Stimulated activated CD8-positive, alpha-beta memory T cell treated with anti-CD3 and anti-CD28 coated beads, Interleukin-7, amount 100 ng/mL, for 24 hours (primary cell): ENCODE results near the gene SGTA.
"Not testable (repeated sequence)": the region's sequence is repeated elsewhere in the genome, so short reads cannot be mapped to it uniquely, and the experiment has no call there.

ENCODE experiments used
- DNase-seq: peaks from one replicate; pipeline ENCODE4 v3.0.0-alpha.2; 2020; ENCODE audit warnings: low read depth

Gene SGTA

DNA sequence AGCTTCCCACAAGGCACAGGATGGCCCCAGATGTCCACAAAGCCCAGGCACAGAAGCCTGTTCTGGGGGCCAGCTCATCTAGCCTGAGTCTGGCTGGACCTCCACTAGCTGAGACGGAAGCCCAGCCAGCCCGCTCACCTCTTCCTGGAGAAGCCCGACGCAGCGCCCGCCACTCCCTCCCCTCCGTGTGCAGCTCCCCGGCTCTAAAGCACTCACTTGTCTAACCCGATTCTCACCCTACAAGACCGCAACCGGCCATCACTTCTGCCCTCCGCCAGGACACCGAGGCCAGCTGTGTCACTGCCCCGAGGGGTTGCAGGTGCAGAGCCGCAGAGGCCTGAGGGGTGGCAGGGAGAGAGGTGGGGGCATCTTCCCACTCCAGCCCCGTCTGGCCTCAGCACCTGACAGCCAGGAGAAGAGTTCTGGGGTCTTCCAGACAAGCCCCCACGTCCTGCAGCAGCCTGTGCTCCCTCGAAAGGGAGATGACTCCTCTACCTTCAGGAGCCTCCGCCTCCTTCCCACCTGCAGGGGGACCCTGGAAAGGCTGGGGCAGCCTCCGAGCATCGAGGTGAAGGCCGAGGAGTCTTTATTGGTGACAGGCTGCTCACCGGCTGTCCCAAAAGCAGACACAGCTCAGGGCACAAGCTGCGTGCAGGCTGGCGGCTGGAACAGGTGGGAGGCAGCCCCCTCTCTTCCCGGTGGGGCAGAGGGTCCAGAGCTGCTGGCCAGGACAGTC lies 56.0 kb downstream of the SGTA start:
- no peak for DNase-seq

DNA sequence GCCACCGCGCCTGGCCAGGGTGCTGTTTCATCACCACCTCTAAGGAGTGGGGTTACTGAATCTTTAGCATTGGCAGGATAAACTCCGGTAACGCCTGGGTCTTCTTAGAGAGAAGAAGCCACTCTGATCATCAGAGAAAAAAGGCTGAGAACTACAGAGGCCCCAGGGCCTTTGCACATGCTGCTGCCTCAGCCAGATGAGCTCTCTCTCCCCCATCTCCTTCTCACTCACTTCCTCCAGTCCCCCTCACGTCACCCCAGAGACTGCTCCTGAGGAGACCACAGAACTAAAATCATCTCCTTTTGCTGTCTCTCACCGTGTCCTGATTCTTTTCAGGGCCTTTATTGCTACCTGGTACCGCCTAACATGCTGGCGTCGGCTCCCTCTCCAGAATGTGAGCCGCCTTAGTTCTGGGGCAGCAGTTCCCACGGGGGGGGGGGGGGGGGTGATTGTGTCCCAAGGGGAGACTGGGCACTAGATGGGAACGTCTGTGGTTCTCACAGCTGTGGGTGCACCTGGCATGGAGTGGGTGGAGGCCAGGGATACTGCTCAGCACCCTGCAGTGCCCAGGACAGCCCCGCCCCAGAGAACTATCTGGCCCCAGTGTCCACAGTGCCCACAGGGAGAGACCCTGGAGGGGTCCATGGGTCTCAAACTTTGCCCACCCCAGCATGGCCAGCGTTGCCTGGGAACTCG lies 56.8 kb downstream of the SGTA start:
- DNase-seq, result no peak

DNA sequence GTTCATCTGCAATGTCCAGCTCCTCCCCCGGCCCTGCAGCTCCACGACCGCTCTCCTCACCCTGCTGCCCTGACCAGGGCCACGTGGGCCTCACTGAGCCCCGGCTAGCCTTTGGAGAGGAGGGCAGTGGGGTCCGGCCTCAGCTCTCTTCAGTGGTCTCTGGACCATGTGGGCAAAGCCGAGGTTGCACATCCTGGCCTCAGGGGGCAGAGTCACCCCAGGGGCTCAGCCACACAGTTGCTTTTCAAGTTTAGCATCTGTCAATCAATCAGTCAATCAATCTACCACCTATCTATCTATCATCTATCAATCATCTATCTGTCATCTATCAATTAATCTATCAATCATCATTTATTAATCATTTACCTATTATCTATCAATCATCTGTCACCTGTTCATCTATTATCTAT lies 58.9 kb downstream of the SGTA start:
- DNase-seq, result no peak

DNA sequence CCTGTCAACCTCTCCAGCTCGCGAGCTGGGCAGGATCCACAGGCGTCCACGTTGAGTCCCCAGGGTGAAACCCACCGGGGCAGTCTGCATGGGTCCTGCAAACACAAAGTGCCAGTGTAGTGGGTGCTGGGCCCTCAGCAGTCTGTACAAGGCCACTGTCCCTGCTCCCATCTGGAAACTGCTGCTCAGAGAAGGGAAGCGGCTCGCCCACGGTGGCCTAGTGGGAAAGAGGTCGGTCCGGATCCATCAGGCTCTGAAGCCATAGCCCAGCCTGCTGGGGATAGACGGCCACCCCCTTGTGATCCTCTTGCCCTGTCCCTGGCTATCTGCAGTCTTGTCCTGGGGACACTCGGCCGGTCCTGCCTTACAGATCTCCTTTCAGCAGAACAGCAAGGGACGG lies 59.3 kb downstream of the SGTA start:
- no peak for DNase-seq

DNA sequence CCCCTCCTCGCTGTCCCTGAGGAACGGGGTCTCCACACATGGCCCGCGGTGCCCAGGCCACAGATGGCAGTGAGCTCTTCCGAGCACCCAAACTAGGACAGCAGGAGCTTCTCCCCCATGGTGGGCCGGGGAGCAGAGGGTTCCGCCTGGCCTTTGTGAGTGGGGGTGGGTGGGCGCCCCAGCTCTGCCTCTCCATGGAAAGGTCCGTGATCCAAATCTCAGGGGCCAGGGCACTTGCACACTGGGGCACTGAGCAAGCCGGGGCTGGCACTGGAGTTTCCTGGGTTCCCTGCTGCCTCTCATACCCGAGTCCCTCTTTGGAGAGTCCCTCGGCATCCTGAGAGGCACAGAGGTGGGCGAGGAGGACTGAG lies 59.7 kb downstream of the SGTA start:
- no peak for DNase-seq

- no peak for DNase-seq
Observed at GRCh38 chr19:2722541-2723344, 60.3 kb downstream of the SGTA start.

DNA sequence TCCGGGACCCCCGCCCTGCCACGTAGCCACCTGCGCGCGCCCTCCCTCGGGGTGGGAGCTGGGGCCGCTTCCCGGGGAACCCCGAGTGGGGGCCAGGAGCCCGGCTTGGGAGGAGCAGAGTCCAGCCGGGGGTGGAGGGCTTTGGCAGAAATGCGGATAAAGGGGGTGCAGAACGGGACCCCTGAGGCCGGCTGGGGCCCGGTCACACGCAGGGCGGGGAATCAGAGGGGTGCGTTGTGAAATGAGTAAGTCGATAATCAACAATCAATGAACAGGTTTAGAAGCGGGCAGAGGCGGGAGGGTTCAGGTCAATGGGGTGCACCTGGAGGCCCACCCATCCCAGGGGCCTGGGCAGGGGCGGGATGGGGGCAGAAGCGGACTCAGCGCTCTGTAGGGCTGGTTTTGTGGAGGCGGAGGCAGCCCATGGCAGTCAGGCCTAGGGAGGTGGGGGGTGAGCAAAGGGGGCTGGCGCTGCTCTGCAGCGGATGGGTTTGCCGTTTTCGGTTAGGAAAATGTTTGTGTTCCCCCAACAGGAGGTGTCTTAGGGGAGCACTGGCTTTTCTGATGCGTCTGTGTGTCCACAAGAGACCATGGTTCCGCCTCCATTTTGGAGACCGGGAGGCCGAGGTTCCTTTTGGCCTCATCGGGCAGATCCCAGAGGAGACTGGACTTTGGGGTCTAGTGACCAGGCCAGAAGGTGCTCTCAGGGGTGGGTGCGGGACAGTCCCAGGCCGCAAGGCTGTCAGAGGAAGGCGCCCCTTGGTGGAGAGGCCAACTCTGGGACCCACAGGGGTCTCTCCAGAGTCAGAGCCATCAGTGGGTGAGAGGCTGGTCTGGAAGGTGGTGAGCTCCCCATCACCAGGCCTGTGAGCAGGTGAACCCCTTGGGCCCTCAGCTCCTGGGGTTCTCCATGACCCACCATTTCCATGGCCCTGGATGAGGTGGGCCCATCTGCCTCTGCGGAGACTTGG lies 61.2 kb downstream of the SGTA start:
- DNase-seq, result no peak

- DNase-seq, result no peak
Observed at GRCh38 chr19:2720777-2721569, 62.1 kb downstream of the SGTA start, which contains the start of gene DIRAS1. TSS of gene DIRAS1 (minus strand) at chr19:2721372. CDS start at chr19:2717806, 3,566 bp downstream.

DNA sequence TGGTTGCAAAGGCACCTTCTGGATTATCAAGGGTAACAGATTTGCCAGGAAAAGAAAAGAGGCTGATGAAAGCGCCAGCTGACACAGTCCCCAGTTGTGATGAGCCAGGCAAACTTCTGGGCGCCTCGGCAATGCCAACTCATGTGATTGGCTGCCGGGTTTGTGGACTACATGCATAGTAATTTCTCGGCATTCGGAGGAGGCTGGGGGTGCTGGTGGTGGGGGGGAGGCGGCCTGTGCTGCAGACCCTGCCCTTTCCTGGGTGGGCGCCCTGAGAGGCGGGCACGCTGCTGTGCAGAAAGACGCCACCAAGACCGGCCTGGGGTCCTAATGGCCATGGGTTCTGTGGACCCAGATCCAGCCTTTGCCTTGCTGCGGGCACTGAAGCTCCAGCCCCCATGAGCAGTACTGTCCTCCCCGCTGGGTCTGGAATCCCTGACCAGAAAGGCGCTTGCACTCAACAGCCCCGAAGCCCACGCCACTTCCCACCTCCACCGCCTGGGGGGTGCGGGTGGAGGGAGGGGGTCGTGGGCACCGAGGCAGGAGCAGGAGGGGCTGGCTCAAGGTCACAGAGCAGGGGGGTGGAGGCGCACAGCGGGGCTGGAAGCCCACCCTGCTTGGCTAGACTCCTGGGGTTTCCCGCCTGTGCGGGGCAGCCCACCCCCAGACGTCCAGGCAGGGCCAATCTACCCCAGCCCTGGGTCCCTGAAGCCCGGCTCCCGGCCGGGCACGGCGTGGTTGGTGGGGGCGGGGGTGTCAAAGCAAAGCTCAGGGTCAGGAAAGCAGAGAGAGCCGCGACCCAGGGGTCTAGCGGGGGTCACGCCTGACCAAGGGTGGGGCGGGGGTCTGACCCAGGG lies 62.9 kb downstream of the SGTA start:
- DNase-seq, result no peak

DNA sequence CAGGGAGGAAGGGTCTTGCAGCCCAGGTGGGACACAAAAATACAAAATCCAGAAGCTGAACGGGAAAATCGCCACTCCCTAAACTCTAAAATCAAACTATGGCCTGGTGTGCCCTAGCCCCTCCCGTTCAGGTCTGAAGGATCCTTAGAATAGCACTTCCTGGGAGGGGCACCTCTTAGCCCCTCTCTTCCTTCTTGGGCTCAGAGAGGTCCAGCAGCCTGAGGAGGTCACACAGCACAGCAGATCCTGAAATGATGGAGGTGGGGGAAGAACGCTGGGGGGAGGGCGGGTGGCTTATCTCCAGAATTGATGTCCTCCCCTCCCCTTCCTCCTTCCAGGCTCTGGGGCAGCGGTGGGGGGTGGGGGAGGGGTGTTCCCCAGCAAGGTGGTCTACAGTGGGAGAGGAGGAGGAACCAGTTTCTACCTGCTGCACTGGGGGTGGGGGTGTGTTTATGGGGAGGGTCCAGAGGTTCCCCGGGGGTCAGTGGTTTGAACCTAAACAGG lies 63.8 kb downstream of the SGTA start:
- no peak for DNase-seq

DNA sequence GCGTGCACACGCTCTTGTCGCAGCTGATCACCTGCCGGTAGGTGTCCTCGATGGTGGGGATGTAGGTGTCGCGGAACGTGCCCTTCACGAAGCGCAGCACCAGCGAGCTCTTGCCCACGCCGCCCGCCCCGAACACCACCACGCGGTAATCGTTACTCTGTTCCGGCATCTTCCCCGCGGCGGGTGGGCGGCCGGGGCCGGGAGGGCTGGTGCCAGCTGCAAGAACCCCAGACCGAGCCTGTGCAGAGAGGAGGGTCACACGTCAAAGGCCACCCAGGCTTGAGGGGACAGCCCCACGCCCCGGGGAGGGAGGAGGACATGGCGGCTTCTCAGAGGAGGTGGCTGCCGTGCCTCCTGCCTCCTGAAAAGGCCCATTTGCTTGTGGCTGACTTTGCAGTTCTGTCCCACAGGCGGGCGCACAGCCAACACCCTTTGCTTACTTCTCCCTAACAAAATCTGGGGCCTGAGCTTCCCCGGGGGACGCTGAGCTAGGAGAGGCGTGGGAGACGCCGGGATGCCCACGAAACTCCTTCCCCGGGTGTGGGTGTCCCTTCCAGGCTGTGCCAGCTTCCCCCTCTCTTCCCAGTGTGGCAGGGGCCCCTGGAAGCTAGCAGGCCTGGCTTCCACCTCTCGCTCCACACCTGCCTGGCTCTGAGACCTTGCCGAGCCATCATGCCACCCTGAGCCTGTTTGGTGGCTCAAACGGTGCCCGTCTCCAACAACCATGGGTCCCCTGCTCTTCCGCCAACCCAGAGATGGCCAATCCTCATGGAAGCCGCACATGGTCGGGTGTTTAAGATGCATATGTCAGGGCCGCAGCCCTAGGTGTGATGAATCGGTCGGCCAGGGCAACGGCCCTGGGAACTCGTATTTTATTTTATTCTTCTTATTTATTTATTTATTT lies 65.2 kb downstream of the SGTA start:
- no peak for DNase-seq

DNA sequence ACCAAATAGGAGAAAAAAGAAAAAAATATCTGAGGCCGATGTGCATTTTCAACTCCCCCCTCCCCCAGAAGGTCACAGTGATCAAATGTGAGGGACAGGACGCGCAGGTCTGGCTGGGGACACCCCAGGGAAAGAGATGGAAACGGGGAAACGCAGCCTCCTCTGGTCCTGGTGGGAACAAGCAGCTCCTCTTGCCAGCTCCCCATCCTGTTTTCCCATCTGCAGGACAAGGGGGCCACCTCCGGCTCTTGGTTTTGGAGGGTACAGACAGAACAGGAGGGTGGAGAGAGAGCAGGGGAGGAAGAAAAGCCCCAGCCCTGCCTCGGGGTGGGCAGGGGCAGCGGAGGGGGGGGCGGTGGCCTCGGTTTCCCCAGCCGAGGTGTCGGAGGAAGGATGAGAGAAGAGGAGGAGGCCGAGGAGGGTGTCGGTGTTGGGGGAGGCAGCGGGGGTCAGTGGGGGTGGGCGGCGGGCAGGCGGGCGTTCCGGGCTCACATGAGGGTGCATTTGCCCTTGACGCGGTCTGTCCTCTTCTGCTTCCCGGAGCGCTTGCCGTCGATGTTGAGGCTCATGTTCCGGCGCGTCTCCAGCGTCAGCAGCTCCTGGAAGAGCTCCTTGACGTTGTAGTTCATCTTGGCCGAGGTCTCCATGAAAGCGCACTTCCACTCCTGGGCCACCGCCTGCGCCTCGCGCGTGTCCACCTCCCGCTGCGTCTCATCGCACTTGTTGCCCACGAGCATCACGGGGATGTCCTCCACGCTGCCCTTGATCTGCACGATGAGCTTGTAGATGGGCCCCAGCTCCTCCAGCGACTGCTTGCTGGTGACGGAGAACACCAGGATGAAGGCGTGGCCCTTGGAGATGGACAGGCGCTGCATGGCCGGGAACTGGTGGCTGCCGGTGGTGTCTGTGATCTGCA lies 66.1 kb downstream of the SGTA start:
- no peak for DNase-seq

- DNase-seq, result no peak
Observed at GRCh38 chr19:2716275-2716650, 66.8 kb downstream of the SGTA start.

- no peak for DNase-seq
Observed at GRCh38 chr19:2715470-2716274, 67.4 kb downstream of the SGTA start.

DNA sequence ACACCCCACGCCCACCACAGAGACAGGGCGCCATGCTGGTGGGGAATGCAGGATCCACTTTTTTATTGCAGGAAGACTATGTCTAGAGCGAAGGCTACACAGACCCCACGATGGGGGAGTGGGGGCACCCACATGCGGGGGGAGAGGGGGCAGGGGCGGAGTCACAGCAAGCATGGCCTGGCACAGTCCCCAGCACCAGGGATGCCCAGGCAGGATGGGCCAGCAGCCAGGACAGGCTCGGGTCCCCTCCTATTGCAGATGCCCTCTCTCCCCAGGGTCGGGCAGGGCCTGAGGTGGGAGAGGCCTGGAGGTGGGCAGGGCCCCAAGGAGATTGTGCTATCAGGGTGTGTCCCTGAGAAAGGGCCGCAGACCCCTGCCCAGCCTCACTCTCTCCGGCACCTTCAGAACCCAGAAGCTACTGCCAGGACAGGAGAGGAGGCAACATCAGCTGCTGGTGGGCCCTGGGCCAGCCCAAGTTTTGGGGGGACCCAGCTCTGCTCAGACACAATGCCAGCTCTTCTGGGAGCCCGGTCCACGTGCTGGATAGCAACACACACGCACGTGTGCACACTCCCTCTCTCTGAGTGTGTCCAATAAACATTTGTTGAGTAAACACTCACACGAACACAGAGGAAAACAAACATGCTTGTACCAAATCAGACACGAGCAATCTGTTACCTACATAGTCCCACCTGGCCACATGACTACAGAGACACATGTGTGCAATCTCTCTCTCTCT lies 68.4 kb downstream of the SGTA start:
- no peak for DNase-seq

DNA sequence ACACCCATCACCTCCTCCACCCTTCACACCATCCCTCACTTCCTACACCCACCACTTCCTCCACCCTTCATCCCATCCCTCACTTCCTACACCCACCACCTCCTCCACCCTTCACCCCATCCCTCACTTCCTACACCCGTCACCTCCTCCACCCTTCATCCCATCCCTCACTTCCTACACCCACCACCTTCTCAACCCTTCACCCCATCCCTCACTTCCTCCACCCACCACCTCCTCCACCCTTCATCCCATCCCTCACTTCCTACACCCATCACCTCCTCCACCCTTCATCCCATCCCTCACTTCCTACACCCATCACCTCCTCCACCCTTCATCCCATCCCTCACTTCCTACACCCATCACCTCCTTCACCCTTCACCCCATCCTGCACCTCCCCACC lies 69.0 kb downstream of the SGTA start:
- not testable (repeated sequence) for DNase-seq
